BJ (cell line): ENCODE results near the gene PTGFRN. TPM values are rescaled to one million over a fixed set of nuclear protein-coding genes. Genes with fewer than 3 reads are reported as not detected.

Experiments
- CTCF ChIA-PET: fragments of 350-600 bp; formaldehyde crosslinking; extraction: SDS; loops from one replicate; lab custom pipeline; 2021; ENCODE audit warnings: antibody characterized with exemption, inconsistent platforms; lab: Yijun Ruan, JAX
- POLR2A ChIA-PET: fragments of 300-600 bp; sonication (Branson Sonifier 250); formaldehyde crosslinking; extraction: SDS; loops from one replicate; lab custom pipeline; 2021; ENCODE audit warnings: antibody characterized with exemption; lab: Charles Lee
- DNase-seq: peaks from one replicate; pipeline ENCODE4 v3.0.0-alpha.2; 2011; ENCODE audit warnings: low read depth
- H3K27me3 ChIP-seq: 2 replicates; pipeline ENCODE4 v1.6.0; 2011; ENCODE audit warnings: low read length; ENCODE audit not compliant: control insufficient read depth, insufficient read depth
- H3K36me3 ChIP-seq: 2 replicates; pipeline ENCODE4 v1.5.1; 2011; ENCODE audit warnings: low read length; ENCODE audit not compliant: control insufficient read depth, insufficient read depth
- H3K4me3 ChIP-seq: 2 replicates; pipeline ENCODE4 v1.5.1; 2011; ENCODE audit warnings: low read depth, mild to moderate bottlenecking, control low read depth, low read length
- polyA plus RNA-seq: library from polyadenylated mRNA; depleted of rRNA; stranded (reverse); fragments of >200 nt; gene quantifications from 2 replicates; pipeline ENCODE4 v1.2.3, GENCODE V29; 2011
- TF ChIP-seq, protein P1 (sequence below): IDR thresholded peaks from 2 replicates; pipeline ENCODE4 v1.5.1; 2011; ENCODE audit warnings: low read depth, mild to moderate bottlenecking, control low read depth, inconsistent platforms, low read length, moderate library complexity; ENCODE audit not compliant: insufficient read depth

PTGFRN gene
- polyA plus RNA-seq, 1 experiment = 3.1 TPM

GRCh38 chr1:117022114-117022513 is 112.4 kb downstream of the PTGFRN start:
- ChIA-PET CTCF (no interaction called here), POLR2A (no interaction called here)
- H3K36me3 ChIP-seq = no peaks in the 10 kb centered on the region
- no peaks in the 10 kb centered on the region for H3K27me3 ChIP-seq
- no peak for DNase-seq
- TF ChIP-seq, protein P1, sequence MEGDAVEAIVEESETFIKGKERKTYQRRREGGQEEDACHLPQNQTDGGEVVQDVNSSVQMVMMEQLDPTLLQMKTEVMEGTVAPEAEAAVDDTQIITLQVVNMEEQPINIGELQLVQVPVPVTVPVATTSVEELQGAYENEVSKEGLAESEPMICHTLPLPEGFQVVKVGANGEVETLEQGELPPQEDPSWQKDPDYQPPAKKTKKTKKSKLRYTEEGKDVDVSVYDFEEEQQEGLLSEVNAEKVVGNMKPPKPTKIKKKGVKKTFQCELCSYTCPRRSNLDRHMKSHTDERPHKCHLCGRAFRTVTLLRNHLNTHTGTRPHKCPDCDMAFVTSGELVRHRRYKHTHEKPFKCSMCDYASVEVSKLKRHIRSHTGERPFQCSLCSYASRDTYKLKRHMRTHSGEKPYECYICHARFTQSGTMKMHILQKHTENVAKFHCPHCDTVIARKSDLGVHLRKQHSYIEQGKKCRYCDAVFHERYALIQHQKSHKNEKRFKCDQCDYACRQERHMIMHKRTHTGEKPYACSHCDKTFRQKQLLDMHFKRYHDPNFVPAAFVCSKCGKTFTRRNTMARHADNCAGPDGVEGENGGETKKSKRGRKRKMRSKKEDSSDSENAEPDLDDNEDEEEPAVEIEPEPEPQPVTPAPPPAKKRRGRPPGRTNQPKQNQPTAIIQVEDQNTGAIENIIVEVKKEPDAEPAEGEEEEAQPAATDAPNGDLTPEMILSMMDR = no peak
- H3K4me3 ChIP-seq = no peak overlapping the region

DNA sequence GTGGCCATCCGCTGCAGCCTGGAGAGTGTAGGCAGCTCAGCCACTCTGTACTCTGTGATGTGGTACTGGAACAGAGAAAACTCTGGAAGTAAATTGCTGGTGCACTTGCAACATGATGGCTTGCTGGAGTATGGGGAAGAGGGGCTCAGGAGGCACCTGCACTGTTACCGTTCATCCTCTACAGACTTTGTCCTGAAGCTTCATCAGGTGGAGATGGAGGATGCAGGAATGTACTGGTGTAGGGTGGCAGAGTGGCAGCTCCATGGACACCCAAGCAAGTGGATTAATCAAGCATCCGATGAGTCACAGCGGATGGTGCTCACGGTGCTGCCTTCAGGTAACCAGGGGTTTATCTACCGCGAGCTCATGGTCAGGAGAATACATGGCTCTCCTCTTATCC is 115.9 kb downstream of the PTGFRN start:
- Histone ChIP-seq H3K4me3 (no peak overlapping the region), H3K27me3 (no peaks in the 10 kb centered on the region; the same call in 1 of the 2 replicates), H3K36me3 (no peaks in the 10 kb centered on the region)
- POLR2A ChIA-PET = no interaction called here
- TF ChIP-seq, protein P1 = no peak
- CTCF ChIA-PET = interaction anchor here (1.5 kb wide), 1 partner anchor 22 kb away, joined by 4 read pairs; no protein-coding TSS in a partner anchor
- no peak for DNase-seq

DNA sequence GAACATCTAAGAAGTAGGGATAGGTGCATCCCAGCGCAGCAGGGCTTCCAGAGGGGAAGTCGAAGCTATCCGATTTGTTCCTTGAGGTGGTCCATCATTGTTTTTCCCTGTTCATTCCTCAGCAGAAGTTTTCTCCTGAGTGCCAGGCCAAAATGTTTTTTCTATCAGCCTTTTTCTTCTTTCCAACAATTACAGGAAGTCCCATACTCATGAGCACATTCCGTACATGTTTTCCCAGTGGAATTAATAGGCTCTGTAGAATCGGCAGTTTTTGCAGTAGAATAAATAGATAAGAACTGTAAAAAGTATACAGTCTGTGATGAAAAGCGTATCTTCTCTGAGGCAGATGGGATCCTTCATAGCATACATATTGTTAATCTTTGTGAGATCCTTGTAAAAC is 116.6 kb downstream of the PTGFRN start:
- CTCF ChIA-PET = interaction anchor here (1.5 kb wide), 1 partner anchor 21 kb away, joined by 4 read pairs; no protein-coding TSS in a partner anchor
- POLR2A ChIA-PET = no interaction called here
- DNase-seq = no peak
- no peaks in the 10 kb centered on the region for H3K36me3 ChIP-seq
- TF ChIP-seq, protein P1 = no peak
- no peaks in the 10 kb centered on the region; the same call in 1 of the 2 replicates for H3K27me3 ChIP-seq
- H3K4me3 ChIP-seq = no peak overlapping the region

GRCh38 chr1:117029685-117030084 is 120.0 kb downstream of the PTGFRN start:
- POLR2A ChIA-PET = no interaction called here
- CTCF ChIA-PET = no interaction called here
- peaks cover 2% of the 10 kb centered on the region; the same call in 1 of the 2 replicates for H3K27me3 ChIP-seq
- no peak for DNase-seq
- TF ChIP-seq, protein P1 = no peak
- H3K4me3 ChIP-seq = no peak overlapping the region
- H3K36me3 ChIP-seq = no peaks in the 10 kb centered on the region

- peaks cover 2% of the 10 kb centered on the region; the same call in 1 of the 2 replicates for H3K27me3 ChIP-seq
- TF ChIP-seq, protein P1 = no peak
- CTCF ChIA-PET = no interaction called here
- H3K36me3 ChIP-seq = no peaks in the 10 kb centered on the region
- no peak overlapping the region for H3K4me3 ChIP-seq
- DNase-seq = no peak
- POLR2A ChIA-PET = no interaction called here
Observed at GRCh38 chr1:117030271-117030877, 120.7 kb downstream of the PTGFRN start.
